GM21390 (cell line): ENCODE measurements around the gene GFRA3.
"Not testable (repeated sequence)": the region's sequence is repeated elsewhere in the genome, so short reads cannot be mapped to it uniquely, and the experiment has no call there.

Source experiments
- ATAC-seq: cut with Tn5 transposase; IDR thresholded peaks from one replicate; pipeline ENCODE4 v1.9.1; 2021; ENCODE audit not compliant: unreplicated experiment

GFRA3 gene

GRCh38 chr5:138247800-138248199 lies 26.6 kb downstream of the GFRA3 start:
- not testable (repeated sequence) for ATAC-seq

- ATAC-seq: no peak
Observed at GRCh38 chr5:138246822-138247221, 27.6 kb downstream of the GFRA3 start.

GRCh38 chr5:138246334-138246733 lies 28.1 kb downstream of the GFRA3 start:
- no peak for ATAC-seq

- ATAC-seq: no peak
Observed at GRCh38 chr5:138245717-138246116, 28.7 kb downstream of the GFRA3 start.

DNA sequence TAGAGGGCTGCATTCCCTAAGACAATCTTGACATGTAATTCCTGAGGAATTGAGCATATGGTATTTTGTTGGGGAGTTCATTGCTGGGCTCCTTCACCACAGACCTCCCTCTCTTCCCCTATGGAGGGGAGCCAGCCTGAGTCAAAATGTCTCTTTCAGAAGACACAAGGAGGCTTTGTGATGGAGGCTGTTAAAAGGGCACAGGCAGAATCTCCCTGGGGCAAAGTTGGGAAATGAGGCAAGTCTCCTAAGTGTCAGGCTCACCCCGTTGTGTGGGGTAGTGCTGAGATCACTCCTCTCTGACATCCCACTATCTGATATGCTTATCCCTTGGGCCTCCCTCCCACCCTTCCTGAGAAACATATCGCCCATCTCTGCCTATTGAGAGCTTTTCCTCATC lies 30.6 kb downstream of the GFRA3 start:
- no peak for ATAC-seq

- ATAC-seq: no peak
Observed at GRCh38 chr5:138241688-138242571, 32.5 kb downstream of the GFRA3 start.

GRCh38 chr5:138240650-138241385 lies 33.6 kb downstream of the GFRA3 start:
- no peak for ATAC-seq

GRCh38 chr5:138238034-138238433 lies 36.4 kb downstream of the GFRA3 start:
- no peak for ATAC-seq

GRCh38 chr5:138234651-138235050 lies 39.8 kb downstream of the GFRA3 start:
- no peak for ATAC-seq

GRCh38 chr5:138233280-138233679 lies 41.1 kb downstream of the GFRA3 start:
- no peak for ATAC-seq

DNA sequence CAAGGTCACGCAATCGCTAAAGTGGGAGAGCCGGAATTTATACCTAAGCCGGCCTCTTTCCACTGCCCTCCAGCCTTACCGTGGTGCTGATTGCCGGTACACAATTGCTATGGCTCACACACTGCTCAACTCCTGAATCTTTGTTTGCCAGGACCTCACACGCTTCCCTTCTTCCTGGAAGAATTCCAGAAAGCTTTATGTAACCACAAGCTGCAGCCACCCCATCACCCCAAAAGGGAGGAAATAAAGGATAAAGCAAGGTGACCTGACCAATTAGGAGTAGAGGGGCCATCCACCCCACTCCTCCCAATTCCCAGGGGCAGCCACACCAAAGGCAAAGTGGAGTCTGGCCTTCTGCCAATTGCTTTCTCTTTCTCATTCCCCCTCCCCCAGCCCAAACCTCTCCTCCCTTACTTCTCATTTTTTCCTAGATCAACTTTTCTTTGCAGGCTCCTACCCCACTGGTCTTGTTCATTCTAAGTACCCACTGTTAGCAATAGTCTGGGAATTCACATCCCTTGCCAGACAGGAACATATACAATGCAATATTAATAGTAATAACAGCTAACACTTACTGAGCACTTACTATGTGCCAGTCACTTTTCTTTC lies 43.3 kb downstream of the GFRA3 start:
- no peak for ATAC-seq

DNA sequence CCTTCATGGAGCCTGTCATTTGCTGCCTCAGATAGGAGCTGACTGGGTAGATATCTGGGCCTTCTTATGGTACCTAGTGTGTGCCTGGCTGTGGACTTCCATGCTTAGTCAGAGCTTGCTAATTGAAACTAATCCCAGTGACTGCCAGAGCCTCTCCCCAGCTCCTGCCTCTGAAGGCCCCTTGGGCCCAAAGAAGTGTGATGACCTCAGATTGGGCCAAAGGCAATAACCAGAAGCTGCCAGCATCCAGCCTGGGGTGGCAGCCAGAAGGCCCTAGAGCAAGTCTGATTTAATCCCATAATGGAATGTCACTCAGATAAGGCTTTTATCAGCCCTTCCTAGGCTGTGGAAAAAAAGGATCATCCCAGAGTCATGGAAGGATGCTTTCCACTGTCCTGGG lies 44.2 kb downstream of the GFRA3 start:
- ATAC-seq: no peak

GRCh38 chr5:138229387-138229786 lies 45.0 kb downstream of the GFRA3 start:
- ATAC-seq: no peak

GRCh38 chr5:138226910-138227309 lies 47.5 kb downstream of the GFRA3 start:
- ATAC-seq: no peak

GRCh38 chr5:138224712-138225111 lies 49.7 kb downstream of the GFRA3 start:
- no peak for ATAC-seq

DNA sequence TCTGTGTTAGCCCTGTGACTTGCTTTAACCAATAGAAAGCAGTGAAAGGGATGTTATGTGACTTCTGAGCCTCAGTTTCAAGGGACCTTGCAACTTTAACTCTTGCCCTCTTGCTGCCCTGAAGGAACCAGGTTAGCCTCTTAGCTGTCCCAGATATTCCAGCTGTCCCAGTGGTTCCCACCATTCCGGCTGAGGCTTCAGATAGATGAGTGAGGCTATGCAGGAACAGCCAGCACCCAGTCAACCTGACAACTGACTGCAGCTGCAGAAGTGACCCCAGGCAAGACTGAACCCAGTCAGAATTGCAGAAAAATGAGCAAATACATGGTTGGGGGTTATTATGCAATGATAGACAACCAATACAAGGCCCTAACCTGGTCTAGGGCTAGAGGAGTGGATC lies 50.9 kb downstream of the GFRA3 start:
- no peak for ATAC-seq

- no peak for ATAC-seq
Observed at GRCh38 chr5:138216799-138217198, 57.6 kb downstream of the GFRA3 start.

DNA sequence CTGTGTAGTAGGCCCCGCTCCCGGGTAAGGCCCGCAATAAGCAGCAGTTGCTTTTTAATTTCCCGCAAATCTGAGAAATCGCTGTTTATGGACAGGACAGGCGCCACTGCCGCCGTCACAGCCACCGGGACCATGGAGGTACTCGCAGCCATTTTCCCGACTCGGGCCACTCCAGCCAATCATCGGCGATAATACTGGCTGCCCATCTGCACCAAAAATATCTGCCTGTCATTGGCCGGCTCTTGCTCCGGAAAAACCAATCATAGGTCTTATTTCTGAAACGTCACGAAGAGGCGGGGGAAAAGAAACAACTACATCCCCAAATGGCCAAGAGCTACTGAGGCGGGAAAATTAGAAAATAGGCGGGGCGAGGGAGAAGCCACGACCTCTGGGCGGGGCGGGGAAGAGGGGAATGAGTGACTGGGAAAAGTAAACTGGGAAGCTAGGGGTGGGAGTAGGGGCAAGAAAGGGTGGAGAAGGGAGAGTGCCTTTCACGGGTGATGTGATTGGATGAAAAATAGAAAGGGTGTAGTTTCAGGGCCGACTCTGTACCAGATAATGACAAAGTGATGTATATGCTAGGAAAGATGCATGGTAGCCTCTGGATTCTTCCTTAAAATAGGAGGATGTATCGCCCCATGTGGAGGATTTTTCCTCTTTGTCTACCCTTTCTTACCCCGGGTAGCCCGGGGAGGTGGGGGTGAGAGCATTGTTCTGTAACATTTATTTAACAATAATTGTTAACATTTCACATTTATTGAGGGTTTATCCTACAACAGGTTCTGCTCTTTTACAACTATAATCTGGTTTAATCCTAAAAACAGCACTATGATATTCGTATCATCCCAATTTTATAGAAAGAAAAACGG lies 61.0 kb downstream of the GFRA3 start, which contains the start of gene CDC23:
TSS of gene CDC23 (minus strand) at position 163 of the 869 bp plus-strand sequence. CDS start at position 152, 11 bp downstream.
- ATAC-seq: peak; percentile 97

GRCh38 chr5:138212828-138213160 lies 61.6 kb downstream of the GFRA3 start:
- peak; percentile 5 for ATAC-seq

- no peak for ATAC-seq
Observed at GRCh38 chr5:138210985-138211384, 63.4 kb downstream of the GFRA3 start.
